LoVo (cell line): ENCODE measurements around the gene MLLT10.

Source experiments
- DNase-seq: peaks from one replicate; pipeline ENCODE4 v3.0.0-alpha.2; 2016; ENCODE audit warnings: low spot score

The MLLT10 gene

DNA sequence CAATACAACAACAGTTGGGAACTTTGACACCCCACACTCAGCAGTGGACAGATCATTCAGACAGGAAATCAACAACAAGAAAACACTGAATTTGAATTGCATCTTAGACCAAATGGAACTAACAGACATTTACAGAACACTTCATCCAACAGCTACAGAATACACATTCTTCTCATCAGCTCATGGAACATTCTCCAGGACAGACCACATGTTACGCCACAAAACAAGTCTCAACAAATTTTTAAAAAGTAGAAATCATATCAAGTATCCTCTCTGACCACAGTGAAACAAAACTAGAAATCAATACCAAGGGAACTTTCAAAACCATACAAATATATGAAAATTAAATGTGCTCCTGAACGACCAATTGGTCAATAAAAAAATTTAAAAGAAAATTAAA, 257.2 kb downstream of the MLLT10 start:
- DNase-seq = no peak
